Medulla oblongata (tissue), 1 donor: Measurements from ENCODE around the gene MORN4.
"Not testable (repeated sequence)": the region's sequence is repeated elsewhere in the genome, so short reads cannot be mapped to it uniquely, and the experiment has no call there.

Source experiments
- DNase-seq: peaks from one replicate; pipeline ENCODE4 v3.0.0-alpha.2; 2015; ENCODE audit errors: extremely low spot score

The MORN4 gene

DNA sequence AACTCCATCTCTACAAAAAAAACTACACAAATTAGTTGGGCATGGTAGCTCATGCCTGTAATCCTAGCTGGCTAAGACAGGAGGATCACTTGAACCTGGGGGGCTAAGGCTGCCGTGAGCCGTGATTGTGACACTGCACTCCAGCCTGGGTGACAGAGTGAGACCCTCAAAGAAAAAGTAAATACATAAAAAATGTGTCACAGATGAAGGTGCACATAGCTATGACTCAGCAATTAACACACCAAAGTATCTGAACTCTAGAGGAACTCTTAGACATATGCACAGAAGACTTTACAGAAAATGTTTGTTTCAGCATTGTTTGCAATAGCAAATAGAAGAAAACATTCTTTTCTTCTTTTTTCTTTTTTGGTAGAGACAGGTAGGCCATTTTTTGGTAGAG lies 35.5 kb downstream of the MORN4 start:
- DNase-seq, result no peak

DNA sequence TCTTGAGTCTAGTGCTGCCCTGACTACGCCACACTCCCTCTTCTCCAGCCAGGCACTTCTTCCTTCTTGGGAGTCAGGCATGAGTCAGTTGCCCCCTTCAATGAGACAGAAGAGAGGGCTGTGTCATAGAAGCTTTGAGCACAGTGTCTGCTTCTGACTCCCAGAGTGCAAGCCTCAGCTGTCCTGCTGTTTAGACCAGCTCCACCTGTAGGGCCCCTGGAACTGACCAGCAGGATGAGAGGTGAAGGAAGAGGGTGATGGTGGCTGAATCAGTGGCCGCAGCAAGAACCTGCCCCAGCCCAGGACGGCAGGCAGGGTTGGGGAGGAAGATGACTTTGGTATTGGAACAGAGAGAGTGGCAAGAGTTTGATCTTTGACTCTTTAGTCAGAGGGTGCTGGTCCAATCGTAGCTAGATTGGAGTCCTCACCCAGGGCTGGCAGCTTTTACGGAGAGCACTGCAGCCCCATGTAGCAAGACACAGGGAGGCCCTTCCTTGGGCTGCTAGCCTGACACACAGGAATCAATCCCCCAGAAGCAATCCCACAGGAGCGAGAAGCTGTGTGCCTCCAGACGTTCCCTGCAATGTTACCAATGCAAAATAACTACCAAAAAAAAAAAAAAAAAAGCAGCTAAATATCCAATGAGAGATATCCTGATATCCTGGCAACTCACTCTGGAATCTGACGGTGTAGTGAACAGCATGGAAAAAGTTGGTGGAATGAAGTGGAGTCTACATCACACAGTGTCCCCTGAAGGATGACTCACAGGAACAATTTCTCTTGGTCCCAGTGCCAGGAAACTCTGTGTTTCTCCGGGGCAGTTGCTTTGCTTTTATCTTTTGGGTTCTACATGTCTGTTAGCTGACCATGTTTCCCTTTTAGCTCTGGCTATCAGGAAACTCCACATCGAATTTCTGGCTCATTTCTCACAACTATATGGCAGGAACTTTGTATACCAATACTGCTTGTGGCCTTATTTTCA lies 36.9 kb downstream of the MORN4 start:
- no peak for DNase-seq

DNA sequence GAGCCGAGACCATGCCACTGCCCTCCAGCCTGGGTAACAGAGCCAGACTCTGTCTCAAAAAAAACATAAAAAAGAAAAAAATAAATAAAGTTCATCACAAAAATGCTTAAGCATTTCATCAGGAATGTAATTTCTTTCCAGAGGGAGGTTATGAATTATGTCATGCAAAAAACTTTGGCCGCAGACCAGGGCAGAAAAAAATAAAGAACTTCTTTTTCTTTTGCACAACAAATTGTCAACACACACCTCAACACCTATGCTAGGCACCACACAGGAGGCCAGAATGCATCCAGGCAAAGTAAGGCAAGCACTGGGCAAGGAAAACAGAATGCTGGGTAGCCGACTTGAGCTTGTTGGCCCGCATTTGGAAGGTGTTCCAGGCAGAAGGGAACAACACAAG lies 39.9 kb downstream of the MORN4 start:
- no peak for DNase-seq

DNA sequence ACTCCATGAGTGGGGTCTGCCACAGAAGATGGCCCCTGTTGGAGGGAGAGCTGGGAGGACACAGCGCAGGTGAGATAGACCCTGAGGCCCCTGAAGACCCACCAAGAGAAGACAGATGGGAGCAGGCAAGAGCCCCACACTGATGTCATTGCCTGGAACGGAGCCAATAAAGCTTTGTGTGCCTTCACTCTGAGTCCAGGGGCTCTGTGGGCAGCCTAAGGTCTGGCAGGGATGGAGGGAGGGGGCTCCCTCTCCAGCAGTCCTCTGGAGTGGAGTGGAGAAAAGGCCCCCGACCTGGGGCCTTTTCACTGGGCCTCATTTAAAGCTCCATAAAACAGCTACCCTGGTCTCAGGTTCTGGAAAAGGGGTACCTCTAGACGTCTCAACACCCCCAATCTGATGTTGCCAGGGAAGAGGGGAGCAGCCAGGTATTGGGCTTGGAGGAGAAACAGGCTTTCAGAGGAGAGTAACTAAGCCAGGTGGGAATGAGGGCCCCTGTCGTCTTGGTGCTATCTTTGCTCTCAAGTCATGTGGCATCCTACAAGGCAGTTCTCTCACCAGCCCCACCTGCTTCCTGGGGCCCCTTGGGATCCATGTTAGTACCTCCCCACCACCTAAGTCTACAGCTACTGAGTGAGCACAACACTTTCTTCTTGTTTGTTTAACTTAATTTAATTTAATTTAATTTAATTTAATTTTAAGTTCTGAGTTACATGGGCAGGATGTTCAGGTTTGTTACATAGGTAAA lies 42.4 kb downstream of the MORN4 start:
- no peak for DNase-seq

DNA sequence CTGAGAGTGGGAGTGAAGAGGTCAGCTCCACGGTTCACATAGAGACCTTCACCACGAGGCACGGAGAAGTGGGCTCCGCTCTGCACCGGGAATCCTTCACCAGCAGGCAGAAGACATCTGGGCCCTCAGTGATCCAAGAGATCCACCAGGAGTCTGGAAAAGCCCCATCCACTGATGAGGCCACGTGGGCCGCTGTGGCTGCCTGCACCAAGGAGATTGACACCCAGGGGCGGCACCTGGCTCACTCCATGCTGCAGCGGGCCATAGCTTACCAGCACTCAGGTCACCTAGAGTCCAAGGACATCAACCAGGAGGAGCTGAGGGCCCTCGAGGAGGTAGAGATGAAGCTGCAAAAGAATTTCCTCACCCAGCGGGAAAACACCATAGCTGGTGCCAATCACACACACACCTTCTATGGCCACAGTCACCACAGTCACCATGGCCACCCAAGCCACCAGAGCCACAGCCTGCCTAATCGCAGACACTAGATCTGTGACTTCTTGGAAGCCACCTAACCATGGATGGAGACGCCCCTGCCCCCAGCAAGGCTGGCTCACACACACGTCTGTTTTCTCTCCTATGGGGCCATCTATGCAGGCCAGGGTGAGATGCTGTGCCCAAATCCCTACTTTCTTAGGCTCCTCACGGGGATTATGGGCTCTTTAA lies 43.1 kb downstream of the MORN4 start:
- DNase-seq, result no peak

DNA sequence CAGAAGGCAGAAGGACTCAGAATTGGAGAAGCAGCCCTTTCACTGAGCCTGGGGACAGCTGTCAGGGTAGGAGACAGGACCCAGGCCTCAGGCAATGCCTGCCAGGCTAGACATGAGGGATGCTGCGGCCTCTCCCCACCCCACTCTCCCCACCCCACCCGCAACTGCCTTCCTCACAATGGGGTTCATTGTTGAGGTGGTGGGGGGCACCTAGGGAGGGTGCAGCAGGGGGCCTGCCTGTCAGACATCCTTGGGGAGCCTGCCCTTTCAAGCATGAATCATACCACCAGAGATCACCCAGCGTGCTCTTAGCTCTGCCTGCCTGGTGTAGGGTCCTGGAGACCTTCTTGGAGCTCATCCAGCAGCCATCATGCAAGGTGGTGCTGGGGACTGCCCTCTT lies 43.8 kb downstream of the MORN4 start, which contains the start of gene C10orf62:
Gene C10orf62 (plus strand): TSS at position 243 of the 400 bp plus-strand sequence. CDS start 177 bp downstream, outside the sequence.
- no peak for DNase-seq

DNA sequence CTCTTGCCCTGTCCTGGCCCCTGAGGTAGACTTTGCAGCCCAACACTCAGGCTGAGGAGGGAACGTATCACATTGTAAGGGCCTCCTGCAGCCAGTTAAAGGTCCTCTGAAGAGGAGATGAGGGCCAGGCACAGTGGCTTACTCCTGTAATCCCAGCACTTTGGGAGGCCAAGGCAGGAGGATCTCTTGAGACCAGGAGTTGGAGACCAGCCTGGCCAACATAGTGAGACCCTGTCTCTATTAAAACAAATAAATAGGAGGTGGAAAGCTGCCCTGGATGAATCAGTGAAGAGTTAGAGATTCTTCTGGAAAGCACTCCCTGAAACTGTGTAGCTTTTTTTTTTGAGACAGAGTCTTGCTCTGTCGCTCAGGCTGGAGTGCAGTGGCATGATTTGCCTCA lies 46.1 kb downstream of the MORN4 start:
- DNase-seq, result no peak

DNA sequence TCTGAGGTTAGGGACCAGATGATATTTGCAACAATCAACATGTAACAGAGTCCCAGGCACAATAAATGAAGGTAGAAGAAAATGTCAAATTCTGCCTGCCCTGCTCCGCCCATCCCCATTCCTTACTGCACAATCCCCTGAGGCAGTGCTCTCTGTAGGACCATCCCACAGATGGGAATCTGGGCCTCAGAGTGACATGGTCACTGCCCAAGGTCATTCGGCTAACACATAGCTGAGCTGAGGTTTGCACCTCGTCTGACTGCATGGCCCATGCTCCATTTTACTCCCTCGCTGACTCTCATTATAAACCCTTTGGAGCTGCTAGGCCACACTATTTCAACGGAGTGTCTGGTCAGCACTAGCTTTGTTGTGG lies 47.9 kb downstream of the MORN4 start:
- no peak for DNase-seq

DNA sequence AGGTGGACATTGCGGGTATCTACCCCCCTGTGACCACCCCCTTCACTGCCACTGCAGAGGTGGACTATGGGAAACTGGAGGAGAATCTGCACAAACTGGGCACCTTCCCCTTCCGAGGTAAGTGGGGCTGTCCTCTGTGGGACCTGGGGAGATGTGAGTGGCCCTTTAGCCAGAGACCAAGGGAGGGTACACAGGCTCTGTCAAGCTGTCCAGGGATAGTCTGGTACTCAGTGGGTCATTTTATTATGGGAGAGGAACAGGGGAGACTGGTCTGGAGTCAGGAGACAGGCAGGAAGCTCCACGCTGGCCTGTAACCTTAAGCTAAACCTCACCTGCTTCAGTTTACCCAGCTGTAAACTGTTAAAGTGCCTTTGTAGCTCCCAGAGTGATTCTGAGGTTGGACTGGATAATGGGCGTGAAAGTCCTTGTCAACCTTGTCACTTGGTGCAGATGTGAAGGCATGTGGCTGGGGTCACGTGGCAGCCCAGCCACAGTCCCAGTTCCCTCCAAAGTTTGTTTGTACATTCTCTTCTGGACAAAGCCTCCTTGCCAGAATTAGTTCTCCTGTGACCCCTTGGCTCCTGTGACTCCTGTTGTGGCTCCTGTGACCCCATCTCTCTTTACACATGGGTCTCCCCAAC lies 48.4 kb downstream of the MORN4 start:
- no peak for DNase-seq

DNA sequence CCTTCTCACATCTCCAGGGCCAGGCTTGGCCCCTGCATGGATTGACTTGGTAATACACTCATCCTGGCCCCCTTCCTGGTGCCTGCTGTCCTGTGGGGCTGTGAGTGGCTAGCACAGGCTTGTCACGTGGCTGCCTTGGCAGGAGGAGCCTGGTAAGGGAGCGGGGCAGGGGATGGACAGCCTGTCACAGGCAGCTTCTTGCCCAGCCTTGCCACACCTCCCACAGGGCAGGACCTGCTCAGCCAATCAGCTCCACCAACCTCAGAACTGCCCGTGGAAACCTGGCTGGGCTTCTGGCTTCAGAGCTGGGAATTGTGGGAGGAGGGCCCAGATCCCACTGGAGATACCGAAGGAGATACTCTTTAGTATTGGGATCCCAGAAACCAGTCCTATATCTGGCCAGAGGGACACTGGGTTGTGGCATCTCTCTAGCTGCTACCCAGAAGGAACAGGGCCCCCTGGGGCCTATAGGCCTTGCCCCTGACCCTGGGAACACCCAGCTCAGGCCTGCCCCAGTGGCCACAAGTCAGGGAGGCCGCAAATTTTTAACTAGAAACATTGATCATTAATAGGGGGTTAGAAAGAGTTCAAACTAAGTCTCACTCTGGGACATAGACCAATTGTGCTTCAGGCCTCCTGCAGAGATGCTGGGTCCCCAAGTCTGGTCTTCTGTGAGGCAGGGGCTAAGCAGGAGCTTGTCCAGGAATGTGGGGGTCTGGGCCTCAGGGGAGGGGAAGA lies 49.1 kb downstream of the MORN4 start, which contains the start of gene HOGA1:
Gene HOGA1 (plus strand): TSS at position 330 of the 738 bp plus-strand sequence. CDS start 315 bp downstream, at position 645.
- DNase-seq, result peak; percentile 96

DNA sequence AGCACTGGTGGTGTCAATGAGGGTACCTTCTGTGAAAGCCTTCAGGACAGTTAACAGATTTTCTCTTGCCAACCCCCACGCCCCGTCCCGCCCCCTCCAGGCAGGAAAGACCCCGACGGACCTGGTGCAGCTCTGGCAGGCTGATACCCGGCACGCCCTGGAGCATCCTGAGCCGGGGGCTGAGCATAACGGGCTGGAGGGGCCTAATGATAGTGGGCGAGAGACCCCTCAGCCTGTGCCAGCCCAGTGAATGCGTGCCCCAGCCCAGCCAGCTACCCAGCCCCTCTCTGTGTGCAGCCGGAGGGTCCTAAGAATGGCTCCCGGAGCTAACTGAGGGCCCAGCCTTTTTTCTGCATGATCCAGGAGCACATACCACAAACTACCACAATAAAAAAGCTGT lies 49.8 kb downstream of the MORN4 start:
- DNase-seq, result no peak

DNA sequence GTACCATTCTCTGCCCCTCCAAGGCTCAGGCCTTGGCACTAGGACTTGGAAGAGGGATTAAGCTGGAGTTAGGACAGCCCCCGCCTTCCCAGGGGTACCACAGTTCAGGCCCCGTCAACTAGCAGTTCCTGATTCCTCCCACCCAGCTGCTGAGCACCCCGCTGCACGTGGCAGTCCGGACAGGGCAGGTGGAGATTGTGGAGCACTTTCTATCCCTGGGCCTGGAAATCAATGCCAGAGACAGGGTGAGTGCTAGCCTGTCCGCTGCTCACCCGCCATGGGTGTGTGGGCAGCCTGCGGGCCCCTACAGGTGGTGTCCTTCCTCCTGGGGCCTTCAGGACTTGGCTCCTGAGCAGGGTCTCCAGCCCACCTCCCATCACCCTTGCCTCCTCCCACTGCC lies 51.1 kb downstream of the MORN4 start:
- DNase-seq, result no peak

DNA sequence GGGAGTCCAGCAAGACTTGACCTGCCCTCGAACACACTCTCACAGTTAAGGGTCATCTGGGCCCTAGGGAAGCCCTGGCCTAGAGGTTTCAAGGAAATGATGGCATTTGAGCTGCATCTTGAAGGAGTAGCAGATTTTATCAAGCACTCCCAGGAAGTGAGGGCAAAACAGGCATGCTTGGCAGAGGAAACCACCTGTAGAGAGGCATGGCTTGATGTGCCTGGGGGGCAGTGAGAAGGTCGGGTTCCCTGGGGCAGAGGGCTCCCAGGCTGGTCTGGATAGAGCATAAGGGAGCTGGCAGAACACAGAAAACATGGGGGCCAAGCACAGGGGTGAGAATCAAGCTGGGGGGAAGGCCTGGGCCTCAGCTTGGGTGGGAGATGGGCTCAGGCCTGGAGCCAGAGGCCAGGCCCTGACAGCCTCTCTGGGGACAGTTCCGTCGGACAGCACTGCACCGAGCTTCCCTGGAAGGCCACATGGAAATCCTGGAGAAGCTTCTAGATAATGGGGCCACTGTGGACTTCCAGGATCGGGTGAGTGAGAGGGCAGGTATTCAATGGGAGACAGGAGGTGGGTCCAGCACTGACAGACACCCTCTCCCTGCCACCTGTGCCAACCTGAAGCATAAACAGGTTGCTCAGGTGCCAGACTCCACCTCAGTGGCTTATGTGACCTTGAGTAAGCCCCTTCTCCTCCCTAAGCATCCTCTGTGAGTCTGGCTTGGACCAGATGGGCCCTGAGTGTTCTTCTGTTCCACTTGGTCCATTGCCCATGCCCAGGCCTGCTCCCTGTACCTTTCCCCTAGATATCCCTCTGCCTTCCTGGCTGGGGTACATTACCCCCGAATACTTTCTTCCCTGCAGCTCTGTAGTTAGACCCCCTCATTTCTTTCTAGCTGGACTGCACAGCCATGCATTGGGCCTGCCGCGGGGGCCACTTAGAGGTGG lies 52.6 kb downstream of the MORN4 start:
- DNase-seq, result no peak

DNA sequence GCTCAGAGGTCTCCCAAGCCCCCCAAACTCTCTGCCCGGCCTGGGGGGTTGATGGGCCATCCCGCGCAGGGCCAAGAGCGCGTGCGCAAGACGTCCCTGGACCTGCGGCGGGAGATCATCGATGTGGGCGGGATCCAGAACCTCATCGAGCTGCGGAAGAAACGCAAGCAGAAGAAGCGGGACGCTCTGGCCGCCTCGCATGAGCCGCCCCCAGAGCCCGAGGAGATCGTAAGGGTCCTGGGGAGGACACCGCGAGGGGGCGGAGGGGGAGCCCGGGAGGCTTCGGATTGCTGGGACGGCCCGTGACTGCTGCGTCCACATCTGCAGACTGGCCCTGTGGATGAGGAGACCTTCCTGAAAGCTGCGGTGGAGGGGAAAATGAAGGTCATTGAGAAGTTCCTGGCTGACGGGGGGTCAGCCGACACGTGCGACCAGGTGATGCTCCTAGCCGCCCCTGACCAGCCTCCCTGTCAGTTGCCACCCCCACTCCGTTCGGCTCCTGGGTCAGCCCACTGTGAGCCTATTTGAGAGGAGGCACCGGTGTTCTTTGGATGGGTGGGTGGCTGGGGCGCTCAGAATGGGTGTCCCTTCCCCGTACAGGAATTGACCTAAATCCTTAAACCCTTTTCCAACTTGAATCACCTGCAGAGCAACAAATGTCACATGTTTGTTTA lies 55.0 kb downstream of the MORN4 start:
- DNase-seq, result no peak

DNA sequence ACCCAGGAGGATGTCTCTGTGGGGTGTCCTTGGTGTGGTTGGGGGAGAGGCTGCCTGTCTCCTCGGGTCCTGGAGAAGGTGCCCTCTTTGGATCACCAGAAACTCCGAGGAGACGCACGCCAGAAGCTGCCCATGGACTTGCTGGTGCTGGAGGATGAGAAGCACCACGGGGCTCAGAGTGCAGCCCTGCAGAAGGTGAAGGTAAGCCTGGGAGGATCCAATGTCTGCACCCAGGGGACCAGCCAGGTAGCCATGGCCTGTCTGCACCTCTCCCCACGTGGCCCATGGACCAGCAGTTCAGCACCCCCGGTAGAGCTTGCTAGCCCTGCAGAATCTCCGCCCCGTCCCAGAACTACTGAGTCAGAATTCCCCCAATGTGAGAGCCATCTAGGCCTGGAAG lies 55.6 kb downstream of the MORN4 start:
- no peak for DNase-seq

DNA sequence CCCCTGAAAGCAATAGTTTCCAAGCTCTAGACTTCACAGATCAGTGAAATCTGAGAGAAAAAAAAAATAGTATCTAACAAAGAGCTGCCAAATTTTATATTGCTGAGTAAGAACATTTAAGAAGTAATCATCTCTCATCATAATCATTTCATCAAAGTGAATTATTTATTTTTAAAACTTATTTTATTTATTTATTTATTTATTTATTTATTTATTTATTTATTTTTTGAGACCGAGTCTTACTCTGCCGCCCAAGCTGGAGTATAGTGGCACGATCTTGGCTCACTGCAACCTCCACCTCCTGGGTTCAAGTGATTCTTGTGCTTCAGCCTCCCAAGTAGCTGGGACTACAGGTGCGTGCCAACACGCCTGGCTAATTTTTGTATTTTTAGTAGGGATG lies 56.8 kb downstream of the MORN4 start:
- not testable (repeated sequence) for DNase-seq

DNA sequence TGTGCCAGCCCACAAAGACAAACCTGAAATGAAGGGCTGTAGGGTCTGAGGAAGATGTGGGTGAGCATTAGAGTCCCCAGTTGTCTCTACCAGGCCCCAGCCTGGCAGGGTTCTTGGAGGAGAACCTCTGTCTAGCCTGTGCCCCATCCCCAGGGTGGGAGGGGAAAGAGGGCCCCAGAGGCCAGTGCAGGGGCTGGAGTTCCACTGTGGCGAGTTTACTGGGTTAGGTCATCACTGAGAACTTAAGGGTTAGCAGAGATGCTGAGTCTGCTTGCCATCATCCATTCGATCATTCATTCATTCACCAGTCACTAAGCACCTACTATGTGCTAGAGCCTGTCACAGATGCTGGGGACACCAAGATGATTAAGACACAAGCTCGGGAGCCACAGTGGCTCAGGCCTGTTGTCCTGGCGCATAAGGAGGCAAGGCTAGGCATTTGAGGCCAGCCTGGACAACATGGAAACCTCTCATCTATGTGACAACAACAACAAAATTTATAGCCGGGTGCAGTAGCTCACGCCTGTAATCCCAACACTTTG lies 58.1 kb downstream of the MORN4 start:
- DNase-seq, result no peak

DNA sequence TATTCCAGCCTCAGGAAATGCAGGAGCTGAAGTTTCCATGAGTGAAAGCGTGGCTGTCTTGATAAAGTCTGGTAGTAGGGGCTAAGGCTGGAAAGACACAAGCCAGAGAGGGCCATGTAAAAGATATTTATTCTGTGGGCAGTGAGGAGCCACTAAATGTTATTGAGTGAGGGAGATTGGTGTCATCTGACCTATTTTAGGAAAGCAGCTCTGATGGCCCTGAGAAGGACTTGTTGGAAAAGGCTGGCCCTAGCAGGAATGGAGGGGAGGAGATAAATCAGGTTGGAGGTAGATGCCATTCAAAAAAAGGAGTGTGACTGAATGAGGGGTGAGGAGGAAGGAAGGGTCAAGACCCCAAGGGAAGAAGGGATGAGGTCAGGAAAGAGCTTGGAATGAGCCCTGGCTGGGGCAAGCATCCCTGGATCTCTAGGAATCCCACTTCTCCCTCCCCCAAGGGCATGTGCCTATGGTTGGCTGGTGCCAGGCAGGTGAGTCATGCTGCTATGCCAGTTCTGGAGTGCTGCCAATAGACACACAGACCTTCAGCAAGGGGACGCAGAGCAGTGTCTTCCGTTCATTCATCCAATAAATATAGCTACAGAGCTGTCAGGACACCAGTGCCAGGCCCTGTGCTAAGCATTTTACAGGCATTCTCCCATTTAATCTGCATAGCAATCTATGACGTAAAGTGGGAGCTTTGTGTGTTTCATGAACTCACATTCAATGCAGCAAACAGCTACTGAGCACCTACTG lies 58.8 kb downstream of the MORN4 start:
- no peak for DNase-seq
